HepG2 (cell line): Measurements from ENCODE around the gene SUCLG1. TPM values are rescaled to one million over a fixed set of nuclear protein-coding genes. Genes with fewer than 3 reads are reported as not detected.

Source experiments
- HMGA1 ChIP-seq: sonication (generic); formaldehyde crosslinking; conservative IDR thresholded peaks from 2 replicates; pipeline ENCODE4 v1.4.0; 2020; ENCODE audit warnings: missing genetic modification reagents
- IRF9 ChIP-seq: sonication (generic); formaldehyde crosslinking; IDR thresholded peaks from 2 replicates; pipeline ENCODE4 v1.8.0; 2022; ENCODE audit warnings: missing genetic modification reagents, mild to moderate bottlenecking, borderline replicate concordance
- KIAA2018 ChIP-seq: sonication (generic); formaldehyde crosslinking; IDR thresholded peaks from 2 replicates; pipeline ENCODE4 v1.5.0; 2020; ENCODE audit warnings: mild to moderate bottlenecking, missing genetic modification reagents, borderline replicate concordance
- POLR2AphosphoS2 ChIP-seq: IDR thresholded peaks from 2 replicates; pipeline ENCODE4 v1.6.1; 2011; ENCODE audit warnings: low read depth, low read length, improper control_type of control experiment
- SRF ChIP-seq: IDR thresholded peaks from 2 replicates; pipeline ENCODE4 v1.6.1; 2011; ENCODE audit warnings: mild to moderate bottlenecking, low read depth, low read length, moderate library complexity
- polyA plus RNA-seq, 8 experiments: library from polyadenylated mRNA; depleted of rRNA in 3 of 8; stranded (reverse) in 7 of 8; unstranded in 1 of 8; fragments of >200 nt; fragmentation: Illumina TruSeq in 4 of 8; extraction: Trizol in 4 of 8; gene quantifications; 2 replicates each; pipeline versions ENCODE4 v1.2.1 to v1.2.3, GENCODE V29; 2011 to 2016; ENCODE audit warnings: low read depth in 4 of 8, missing spikeins in 1 of 8, mixed read lengths in 1 of 8; ENCODE audit not compliant: insufficient read depth in 1 of 8
- total RNA-seq, 5 experiments: library from RNA; depleted of rRNA; stranded (reverse); fragments of >200 nt; fragmentation: Illumina TruSeq; extraction: Trizol; gene quantifications; 2 replicates each; pipeline ENCODE4 v1.2.3, GENCODE V29; 2016; ENCODE audit warnings: low read depth in 1 of 5
- TF ChIP-seq, protein P1 (sequence below): sonication (generic); formaldehyde crosslinking; IDR thresholded peaks from 2 replicates; pipeline ENCODE4 v1.8.1; 2023; ENCODE audit warnings: mild to moderate bottlenecking, inconsistent platforms, moderate library complexity, missing genetic modification reagents, borderline replicate concordance

Gene SUCLG1
- total and polyA plus RNA-seq, 2 of the 13 experiments (the other 11 are each of a cell fraction or from before 2014, with no cell fraction given): 58.7 to 121 TPM

GRCh38 chr2:84425310-84425709 is 33.8 kb downstream of the SUCLG1 start (continued):
- TF ChIP-seq, protein P1, sequence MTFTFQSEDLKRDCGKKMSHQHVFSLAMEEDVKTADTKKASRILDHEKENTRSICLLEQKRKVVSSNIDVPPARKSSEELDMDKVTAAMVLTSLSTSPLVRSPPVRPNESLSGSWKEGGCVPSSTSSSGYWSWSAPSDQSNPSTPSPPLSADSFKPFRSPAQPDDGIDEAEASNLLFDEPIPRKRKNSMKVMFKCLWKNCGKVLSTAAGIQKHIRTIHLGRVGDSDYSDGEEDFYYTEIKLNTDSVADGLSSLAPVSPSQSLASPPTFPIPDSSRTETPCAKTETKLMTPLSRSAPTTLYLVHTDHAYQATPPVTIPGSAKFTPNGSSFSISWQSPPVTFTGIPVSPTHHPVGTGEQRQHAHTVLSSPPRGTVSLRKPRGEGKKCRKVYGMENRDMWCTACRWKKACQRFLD: no peak
- TF ChIP-seq IRF9 (CRISPR knock-in tag) (no peak), SRF (no peak), KIAA2018 (no peak), POLR2AphosphoS2 (no peak), HMGA1 (CRISPR knock-in tag) (no peak)
